ENCODE data around the gene LETMD1.

- TF ChIP-seq POLR2A (IDR thresholded peaks at IDR 0.05) = no peak
- no peak for TF ChIP-seq CTCF (IDR thresholded peaks at IDR 0.05)
- no peak for TF ChIP-seq EP300 (IDR thresholded peaks at IDR 0.05)
Measured at GRCh38 chr12:51033457-51034089, 14.6 kb upstream of the LETMD1 start.

Data from stomach (tissue), 4 donors.